GM12878 (cell line): ENCODE measurements around the gene ADAM29.

Experiments
- CBFB ChIP-seq: IDR thresholded peaks from 2 replicates; pipeline ENCODE4 v1.6.1; 2016; ENCODE audit warnings: antibody characterized with exemption, low read depth
- CTCF ChIP-seq, 3 experiments: IDR thresholded peaks in 2 of 3; conservative IDR thresholded peaks in 1 of 3; 2 replicates each; pipeline ENCODE4 v1.5.1; 2011; ENCODE audit warnings: low read depth in 3 of 3, low read length in 3 of 3, mild to moderate bottlenecking in 3 of 3, control low read depth in 2 of 3, moderate library complexity in 2 of 3, inconsistent platforms in 1 of 3, mixed read lengths in 1 of 3; ENCODE audit not compliant: control insufficient read depth in 2 of 3, insufficient read depth in 1 of 3; ENCODE audit errors: extremely low read depth in 1 of 3
- EZH2 ChIP-seq: IDR thresholded peaks from 2 replicates; pipeline ENCODE4 v1.6.1; 2012; ENCODE audit warnings: low read depth, mild to moderate bottlenecking, control low read depth, inconsistent platforms, low read length, borderline replicate concordance; ENCODE audit not compliant: control insufficient read depth
- HDAC2 ChIP-seq: fragments of 200-600 bp; sonication (generic); IDR thresholded peaks from 2 replicates; pipeline ENCODE4 v1.6.1; 2017
- MYC ChIP-seq: IDR thresholded peaks from 2 replicates; pipeline ENCODE4 v1.6.1; 2011; ENCODE audit warnings: mild to moderate bottlenecking, low read length, moderate library complexity, inconsistent platforms; ENCODE audit not compliant: insufficient read depth, insufficient replicate concordance, insufficient read length, severe bottlenecking
- POLR2A ChIP-seq: IDR thresholded peaks from 2 replicates; pipeline ENCODE4 v1.6.1; 2011; ENCODE audit warnings: low read depth, mild to moderate bottlenecking, low read length
- RAD21 ChIP-seq: IDR thresholded peaks from 2 replicates; pipeline ENCODE4 v1.6.1; 2011; ENCODE audit warnings: mild to moderate bottlenecking, low read depth, low read length, moderate library complexity; ENCODE audit not compliant: insufficient read depth
- SPI1 ChIP-seq: IDR thresholded peaks from 2 replicates; pipeline ENCODE4 v1.6.1; 2011; ENCODE audit warnings: low read depth, mild to moderate bottlenecking, low read length, moderate library complexity, borderline replicate concordance; ENCODE audit not compliant: insufficient read depth
- TBL1XR1 ChIP-seq: IDR thresholded peaks from 2 replicates; pipeline ENCODE4 v1.6.1; 2012; ENCODE audit warnings: low read depth, low read length, improper control_type of control experiment
- TCF3 ChIP-seq: IDR thresholded peaks from 2 replicates; pipeline ENCODE4 v1.6.1; 2012; ENCODE audit warnings: low read depth, mild to moderate bottlenecking, low read length, borderline replicate concordance; ENCODE audit not compliant: insufficient read depth
- ZNF24 ChIP-seq: fragments of 450-650 bp; IDR thresholded peaks from 2 replicates; pipeline ENCODE4 v1.6.1; 2017; ENCODE audit warnings: antibody characterized with exemption, mild to moderate bottlenecking
- TF ChIP-seq, protein P1 (sequence below): IDR thresholded peaks from 2 replicates; pipeline ENCODE4 v1.6.1; 2012; ENCODE audit warnings: mild to moderate bottlenecking, low read depth, low read length

GRCh38 chr4:174912919-174913543 lies 5.1 kb upstream of the ADAM29 start:
- no peak for TF ChIP-seq EZH2
- TF ChIP-seq CTCF (IDR thresholded peaks at IDR 0.05 in 2 of 3, conservative IDR thresholded peaks at IDR 0.05 in 1 of 3; ENCODE audit: control insufficient read depth in 2 of 3, extremely low read depth in 1 of 3, insufficient read depth in 1 of 3, low read depth in 3 of 3, low read length in 3 of 3) = no peak
- no peak for TF ChIP-seq MYC
- no peak for TF ChIP-seq POLR2A
- no peak for TF ChIP-seq TCF3
- TF ChIP-seq ZNF24 = no peak
- TF ChIP-seq CBFB = no peak
- no peak for TF ChIP-seq RAD21
- no peak for TF ChIP-seq SPI1
- TF ChIP-seq, protein P1, sequence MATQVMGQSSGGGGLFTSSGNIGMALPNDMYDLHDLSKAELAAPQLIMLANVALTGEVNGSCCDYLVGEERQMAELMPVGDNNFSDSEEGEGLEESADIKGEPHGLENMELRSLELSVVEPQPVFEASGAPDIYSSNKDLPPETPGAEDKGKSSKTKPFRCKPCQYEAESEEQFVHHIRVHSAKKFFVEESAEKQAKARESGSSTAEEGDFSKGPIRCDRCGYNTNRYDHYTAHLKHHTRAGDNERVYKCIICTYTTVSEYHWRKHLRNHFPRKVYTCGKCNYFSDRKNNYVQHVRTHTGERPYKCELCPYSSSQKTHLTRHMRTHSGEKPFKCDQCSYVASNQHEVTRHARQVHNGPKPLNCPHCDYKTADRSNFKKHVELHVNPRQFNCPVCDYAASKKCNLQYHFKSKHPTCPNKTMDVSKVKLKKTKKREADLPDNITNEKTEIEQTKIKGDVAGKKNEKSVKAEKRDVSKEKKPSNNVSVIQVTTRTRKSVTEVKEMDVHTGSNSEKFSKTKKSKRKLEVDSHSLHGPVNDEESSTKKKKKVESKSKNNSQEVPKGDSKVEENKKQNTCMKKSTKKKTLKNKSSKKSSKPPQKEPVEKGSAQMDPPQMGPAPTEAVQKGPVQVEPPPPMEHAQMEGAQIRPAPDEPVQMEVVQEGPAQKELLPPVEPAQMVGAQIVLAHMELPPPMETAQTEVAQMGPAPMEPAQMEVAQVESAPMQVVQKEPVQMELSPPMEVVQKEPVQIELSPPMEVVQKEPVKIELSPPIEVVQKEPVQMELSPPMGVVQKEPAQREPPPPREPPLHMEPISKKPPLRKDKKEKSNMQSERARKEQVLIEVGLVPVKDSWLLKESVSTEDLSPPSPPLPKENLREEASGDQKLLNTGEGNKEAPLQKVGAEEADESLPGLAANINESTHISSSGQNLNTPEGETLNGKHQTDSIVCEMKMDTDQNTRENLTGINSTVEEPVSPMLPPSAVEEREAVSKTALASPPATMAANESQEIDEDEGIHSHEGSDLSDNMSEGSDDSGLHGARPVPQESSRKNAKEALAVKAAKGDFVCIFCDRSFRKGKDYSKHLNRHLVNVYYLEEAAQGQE = no peak
- TF ChIP-seq TBL1XR1 = no peak
- no peak for TF ChIP-seq HDAC2
